GM19372 (cell line): Measurements from ENCODE around the gene LRRC43.
"Not testable (repeated sequence)": the region's sequence is repeated elsewhere in the genome, so short reads cannot be mapped to it uniquely, and the experiment has no call there.

Experiments used
- ATAC-seq: cut with Tn5 transposase; IDR thresholded peaks from one replicate; pipeline ENCODE4 v1.9.1; 2021; ENCODE audit warnings: mild to moderate bottlenecking, low read depth, moderate library complexity; ENCODE audit not compliant: unreplicated experiment

LRRC43 gene

DNA sequence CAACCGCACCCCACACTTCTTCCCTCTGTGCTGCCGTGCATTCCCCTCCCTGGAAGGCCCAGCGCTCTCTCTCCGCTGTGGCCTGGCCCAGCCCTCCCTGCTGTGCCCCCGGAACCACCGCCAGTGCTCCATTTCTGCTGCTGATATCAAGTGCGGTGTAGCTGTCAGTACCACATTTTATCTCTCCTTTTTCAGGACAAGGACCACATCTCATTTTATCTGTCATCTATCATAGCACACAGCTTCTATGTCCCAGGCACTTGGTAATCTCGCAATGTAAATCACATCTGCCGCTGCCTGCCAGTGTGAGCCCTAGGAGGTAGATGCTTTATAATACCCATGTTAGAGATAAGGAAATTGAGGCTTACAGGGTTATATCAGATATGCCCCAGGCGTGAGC lies 27.2 kb upstream of the LRRC43 start:
- no peak for ATAC-seq

- ATAC-seq = no peak
Observed at GRCh38 chr12:122158700-122159285, 24.1 kb upstream of the LRRC43 start.

GRCh38 chr12:122159882-122160281 lies 23.0 kb upstream of the LRRC43 start:
- no peak for ATAC-seq

DNA sequence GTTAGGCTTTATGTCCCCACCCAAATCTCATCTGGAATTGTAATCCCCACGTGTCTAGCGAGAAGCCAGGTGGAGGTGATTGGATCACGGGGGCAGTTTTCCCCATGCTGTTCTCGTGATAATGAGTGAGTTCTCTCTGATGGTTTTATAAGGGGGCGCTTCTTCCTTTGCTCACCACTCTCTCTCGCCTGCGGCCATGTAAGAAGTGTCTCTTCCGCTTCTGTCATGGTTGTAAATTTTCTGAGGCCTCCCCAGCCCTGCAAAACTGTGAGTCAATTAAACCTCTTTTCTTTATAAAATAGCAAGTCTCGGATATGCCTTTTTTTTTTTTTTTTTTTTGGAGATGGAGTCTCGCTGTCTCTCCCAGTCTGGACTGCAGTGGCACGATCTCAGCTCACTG lies 22.2 kb upstream of the LRRC43 start:
- ATAC-seq = no peak

- no peak for ATAC-seq
Observed at GRCh38 chr12:122161682-122162081, 21.2 kb upstream of the LRRC43 start.

GRCh38 chr12:122162976-122163375 lies 19.9 kb upstream of the LRRC43 start:
- no peak for ATAC-seq

DNA sequence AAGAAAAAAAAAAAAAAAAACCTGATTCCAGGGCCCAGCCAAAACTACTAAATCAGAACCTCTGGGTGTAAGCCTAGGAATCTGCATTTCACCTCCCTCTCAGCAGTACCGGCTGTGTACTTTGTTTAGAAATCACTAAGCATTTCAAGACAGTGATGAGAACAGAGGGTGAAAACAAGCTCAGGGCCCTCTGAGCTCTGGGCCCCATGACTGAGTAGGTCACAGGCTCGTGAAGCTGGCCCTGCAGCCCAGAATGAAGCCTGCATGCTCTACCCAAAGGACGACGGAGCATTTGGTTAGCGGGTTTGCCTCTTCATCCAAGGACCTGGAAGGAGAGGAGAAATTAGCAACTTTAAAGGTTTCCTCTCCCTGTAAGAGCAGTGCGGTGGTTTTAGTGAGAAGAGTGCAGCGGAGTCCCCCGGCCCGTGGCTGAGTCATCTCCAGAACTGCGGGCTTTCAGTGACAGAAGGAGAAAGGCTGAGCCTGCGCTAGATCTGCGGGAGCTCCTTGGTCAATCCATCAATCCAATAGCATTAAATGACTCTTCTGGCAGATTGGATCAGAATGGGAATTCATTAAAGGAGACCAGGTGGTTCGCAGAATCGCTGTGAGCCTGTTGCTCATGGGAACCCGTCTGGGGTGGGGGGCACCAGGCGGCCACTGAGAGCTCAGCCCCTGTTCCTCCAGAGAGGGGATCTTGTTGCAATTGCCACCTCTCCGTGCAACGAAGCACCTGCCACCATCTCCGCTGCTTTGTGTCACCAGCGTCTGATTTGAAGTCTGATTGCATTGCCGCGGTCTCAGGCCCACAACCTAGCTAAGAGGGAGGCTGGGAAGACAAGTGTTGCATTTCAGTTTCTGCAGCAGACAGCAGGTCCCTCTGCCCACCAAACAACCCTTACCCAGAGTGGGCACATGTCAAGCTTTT lies 16.2 kb upstream of the LRRC43 start:
- no peak for ATAC-seq

DNA sequence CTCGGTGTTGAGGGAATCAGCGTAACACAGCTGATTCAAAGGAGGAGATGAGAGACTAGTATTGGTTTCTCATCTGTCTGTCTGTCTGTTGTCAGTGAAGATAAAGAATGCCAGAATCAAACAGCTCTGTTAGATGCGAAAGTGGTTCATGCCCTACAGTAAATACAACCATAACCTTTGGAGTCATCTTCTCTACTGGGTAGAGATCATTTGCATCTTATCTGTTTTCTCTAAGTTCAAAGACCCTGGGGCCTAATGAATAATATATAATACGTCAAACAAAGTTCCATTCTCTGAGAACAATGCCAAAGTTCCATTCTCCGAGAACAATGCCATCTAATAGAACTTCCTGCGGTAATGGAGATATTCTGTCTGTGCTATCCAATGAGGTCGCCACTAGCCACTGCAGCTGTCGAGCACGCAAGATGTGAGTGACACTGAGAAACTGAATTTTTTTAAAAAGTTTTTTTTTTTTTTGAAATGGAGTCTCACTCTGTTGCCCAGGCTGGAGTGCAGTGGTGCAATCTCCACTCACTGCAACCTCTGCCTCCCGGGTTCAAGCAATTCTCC lies 15.5 kb upstream of the LRRC43 start:
- ATAC-seq = no peak

DNA sequence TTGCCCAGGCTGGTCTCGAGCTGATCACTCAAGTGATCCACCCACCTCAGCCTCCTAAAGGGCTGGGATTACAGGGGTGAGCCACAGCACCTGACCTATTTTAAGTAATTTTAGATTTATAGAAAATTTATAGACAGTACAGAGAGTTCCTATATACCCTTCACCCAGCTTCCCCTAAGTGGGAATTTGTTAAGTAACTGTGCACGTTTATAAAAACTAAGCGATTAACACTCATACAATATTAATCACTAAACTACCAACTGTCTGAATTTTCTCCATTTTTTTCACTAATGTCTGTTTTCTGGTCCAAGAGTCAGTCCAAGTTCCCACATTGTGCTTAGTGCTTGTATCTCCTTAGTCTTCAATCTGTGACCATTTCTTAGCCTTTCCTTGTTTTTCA lies 14.4 kb upstream of the LRRC43 start:
- ATAC-seq = no peak

DNA sequence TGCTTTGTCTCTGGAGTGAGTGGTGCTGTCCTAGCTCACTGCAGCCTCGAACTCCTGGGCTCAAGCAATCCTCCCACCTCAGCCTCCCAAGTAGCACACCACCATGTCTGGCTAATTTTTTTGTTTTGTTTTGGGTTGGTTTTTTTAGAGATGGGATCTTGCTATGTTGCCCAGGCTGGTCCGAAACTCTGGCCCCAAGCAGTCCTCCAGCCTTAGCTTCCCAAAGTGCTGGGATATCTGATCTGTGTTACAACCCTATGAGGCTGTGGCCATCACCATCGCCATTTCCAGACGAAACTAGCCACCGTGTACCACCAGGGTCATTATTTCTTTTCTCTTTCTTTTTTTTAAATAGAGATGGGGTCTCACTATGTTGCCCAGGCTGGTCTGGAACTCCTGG lies 11.5 kb upstream of the LRRC43 start:
- ATAC-seq = no peak

DNA sequence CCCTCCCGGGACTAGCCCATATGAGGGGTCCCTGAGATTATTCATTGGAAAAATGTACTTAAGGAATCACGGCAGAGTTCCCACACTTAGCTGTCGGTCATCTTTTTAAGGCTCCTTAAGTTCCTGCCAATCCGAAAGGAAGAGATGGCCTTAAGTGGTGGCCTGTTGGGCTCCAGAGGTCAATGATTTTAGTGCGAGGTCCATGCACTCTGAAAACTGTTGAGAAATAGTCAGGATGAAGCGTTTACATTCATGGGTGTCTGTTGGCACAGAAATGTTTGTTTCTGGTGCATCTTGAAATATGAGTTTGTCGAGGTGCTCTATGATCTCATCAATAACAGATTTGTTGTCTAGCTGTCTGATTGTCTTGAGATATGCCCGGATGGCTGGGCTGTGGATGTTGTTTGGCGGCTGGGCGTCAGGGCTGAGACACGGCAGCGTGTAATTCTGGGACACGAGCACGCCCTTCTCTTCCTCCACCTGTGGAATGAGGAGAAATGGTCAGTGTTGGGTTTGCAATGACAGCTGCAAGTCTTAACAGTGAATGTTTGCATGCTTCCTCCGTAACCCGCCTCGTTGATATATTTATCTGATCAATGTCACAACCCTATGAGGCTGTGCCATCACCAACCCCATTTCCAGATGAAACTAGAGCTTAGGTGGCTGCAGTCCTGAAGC lies 10.5 kb upstream of the LRRC43 start:
- no peak for ATAC-seq

GRCh38 chr12:122174155-122174845 lies 8.6 kb upstream of the LRRC43 start, which contains the start of gene IL31:
TSS of gene IL31 (minus strand) at chr12:122174221. CDS start at chr12:122174172, 49 bp downstream.
- no peak for ATAC-seq

DNA sequence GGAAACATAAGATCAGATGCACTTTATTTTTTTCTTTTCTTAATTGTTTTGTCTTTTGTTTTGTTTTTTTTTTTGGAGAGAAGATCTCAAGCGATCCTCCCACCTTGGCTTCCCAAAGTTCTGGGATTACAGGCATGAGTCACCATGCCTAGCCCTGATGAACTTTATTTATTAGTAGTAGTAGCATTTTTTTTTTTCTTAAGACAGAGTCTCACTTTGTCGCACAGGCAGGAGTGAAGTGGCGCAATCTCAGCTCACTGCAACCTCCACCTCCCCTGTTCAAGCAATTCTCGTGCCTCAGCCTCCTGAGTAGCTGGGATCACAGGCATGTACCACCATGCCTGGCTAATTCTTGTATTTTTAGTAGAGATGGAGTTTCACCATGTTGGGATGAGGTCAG lies 6.5 kb upstream of the LRRC43 start:
- ATAC-seq = not testable (repeated sequence)

- no peak for ATAC-seq
Observed at GRCh38 chr12:122183588-122183940, 641 bp downstream of the LRRC43 start.

DNA sequence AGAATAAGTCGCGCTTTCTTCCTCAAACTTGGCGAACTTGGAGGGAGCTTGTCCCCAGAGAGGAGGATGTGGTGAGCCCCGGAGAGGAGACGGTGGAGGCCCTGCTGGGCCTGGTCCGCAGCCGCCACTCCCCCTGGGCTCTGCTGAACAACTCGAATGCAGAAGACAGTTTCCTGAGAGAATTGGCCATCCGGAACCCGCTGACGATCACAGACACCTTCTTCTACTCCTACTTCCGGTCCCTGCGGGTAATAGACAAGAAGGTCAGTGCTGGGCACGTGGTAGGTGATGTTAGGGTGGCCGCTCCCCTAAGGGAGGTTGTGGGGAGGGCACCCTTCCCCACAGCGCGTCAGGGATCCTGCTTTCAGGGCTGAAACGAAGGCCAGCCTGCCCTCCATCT lies 1.6 kb downstream of the LRRC43 start:
- no peak for ATAC-seq

DNA sequence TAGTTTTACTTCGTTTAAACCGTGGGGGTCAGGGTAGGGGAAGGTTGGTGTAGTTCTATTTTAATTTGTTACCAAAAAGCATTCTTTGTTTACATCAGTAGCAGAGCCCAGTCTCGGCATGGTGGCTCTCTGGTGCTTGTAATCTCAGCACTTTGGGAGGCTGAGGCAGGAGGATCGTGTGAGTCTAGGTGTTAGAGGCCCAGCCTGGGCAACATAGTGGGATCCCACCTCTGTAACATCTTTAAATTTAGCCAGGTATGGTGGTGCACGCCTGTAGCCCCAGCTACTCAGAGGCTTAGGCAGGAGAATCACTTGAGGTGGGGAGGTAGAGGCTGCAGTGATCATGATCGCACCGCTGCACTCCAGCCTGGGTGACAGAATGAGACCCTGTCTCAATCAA lies 2.2 kb downstream of the LRRC43 start:
- no peak for ATAC-seq

DNA sequence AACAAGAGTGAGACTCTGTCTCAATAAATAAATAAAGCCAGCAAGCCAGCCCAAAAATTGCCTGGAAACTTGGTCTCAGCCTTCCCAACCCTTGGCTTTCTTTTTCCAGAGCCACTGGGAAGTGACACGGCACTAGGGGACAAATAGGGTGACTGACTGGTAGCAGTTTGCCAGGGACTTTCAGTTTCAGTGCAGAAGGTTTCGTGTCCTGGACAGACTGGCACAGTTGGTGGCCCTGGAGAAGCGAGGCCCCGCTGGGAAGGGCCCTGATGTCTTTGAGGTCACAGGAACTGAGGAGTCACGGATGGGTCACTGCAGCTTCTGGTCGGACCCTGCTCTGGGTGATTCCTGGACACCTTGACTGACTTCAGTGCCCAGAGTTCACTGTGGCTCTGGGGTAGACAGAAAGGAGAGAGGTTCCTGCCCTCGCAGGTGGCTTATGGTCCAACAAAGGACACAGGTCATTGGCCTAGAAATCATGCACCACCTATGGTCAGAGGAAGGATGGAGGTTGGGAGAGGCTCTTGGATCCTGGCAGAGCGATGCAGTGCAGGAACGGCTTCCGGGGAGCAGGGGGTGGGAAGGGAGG lies 2.7 kb downstream of the LRRC43 start:
- no peak for ATAC-seq

- no peak for ATAC-seq
Observed at GRCh38 chr12:122187466-122187865, 4.5 kb downstream of the LRRC43 start.

DNA sequence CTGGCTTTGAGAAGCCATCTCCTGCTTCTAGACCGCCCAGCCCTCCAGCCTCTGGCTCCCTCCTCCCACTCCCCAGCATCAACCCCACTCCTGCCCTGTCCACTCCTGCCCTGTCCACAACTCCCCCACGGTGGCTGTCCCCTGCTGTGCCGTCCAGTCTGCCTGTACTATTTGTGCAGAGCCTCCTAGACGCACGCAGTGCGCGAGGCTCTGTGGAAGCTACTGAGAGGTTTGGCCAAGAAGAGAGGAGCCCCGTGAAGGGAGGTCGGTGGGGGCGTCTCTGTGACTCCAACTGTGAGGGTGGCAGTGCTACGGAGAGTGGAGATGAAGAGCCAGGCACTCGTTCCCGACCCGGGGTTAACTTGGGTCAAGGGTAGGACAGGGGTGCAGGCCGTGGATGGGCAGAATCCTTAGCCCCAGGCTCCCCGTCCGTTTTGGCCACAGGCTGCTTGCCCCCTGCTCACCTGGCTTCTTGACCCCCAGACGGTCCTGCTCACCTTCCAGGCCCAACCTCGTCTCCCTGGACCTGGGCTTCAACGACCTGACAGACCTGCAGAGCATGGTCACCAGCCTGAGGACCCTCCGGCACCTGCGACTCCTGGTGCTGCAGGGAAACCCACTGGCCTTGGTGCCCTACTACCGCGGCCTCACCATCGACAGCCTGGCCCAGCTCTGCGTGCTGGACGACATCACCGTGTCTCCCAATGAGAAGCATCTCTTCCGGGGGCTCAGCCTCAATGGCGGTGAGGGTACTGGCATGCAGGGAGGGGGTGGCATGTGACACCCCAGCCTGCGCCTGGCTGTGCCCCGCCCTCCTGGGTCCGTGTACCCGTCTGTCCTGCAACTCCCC lies 6.9 kb downstream of the LRRC43 start:
- ATAC-seq = no peak
